Astrocyte of the spinal cord (primary cell): ENCODE data around the gene DNM1L.
"Not testable (repeated sequence)": the region's sequence is repeated elsewhere in the genome, so short reads cannot be mapped to it uniquely, and the experiment has no call there.

Experiments used
- DNase-seq: peaks from one replicate; pipeline ENCODE4 v3.0.0; 2011; ENCODE audit warnings: low read depth, low spot score
- H3K4me3 ChIP-seq: 2 replicates; pipeline ENCODE4 v1.5.1; 2011; ENCODE audit warnings: low read depth, mild to moderate bottlenecking, low read length, moderate library complexity
- in situ Hi-C: cut with HindIII; loops from 2 replicates; pipeline ENCODE4 v1.10.0; 2017; ENCODE audit warnings: low sequenced_read_pairs
- TF ChIP-seq, protein P1 (sequence below): IDR thresholded peaks from 2 replicates; pipeline ENCODE4 v1.5.1; 2012; ENCODE audit warnings: low read depth, mild to moderate bottlenecking, low read length, inconsistent platforms

Gene DNM1L

DNA sequence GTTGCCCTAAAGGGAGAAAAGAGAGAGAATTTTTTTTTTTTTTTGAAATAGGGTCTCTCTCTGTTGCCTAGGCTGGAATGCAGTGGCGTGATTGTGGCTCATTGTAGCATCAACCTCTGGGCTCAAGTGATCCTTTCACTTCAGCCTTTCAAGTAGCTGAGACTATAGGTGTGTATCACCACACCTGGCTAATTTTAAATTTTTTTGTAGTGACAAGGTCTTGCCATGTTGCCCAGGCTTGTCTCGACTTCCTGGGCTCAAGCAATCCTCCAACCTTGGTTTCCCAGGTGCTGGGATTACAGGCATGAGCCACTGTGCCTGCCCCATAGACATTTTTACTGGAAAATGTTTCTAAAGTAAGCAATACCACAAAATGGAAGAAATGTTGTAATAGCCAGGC lies 39.8 kb downstream of the DNM1L start:
- in situ Hi-C loops, result no loop called here
- TF ChIP-seq, protein P1, sequence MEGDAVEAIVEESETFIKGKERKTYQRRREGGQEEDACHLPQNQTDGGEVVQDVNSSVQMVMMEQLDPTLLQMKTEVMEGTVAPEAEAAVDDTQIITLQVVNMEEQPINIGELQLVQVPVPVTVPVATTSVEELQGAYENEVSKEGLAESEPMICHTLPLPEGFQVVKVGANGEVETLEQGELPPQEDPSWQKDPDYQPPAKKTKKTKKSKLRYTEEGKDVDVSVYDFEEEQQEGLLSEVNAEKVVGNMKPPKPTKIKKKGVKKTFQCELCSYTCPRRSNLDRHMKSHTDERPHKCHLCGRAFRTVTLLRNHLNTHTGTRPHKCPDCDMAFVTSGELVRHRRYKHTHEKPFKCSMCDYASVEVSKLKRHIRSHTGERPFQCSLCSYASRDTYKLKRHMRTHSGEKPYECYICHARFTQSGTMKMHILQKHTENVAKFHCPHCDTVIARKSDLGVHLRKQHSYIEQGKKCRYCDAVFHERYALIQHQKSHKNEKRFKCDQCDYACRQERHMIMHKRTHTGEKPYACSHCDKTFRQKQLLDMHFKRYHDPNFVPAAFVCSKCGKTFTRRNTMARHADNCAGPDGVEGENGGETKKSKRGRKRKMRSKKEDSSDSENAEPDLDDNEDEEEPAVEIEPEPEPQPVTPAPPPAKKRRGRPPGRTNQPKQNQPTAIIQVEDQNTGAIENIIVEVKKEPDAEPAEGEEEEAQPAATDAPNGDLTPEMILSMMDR, result no peak
- no peak for DNase-seq

GRCh38 chr12:32725308-32725707 lies 46.2 kb downstream of the DNM1L start:
- in situ Hi-C loops, H3K4me3 ChIP-seq, DNase-seq: not testable (repeated sequence)

More for the DNA sequence above, 39.8 kb downstream of the DNM1L start:
- H3K4me3 ChIP-seq, result no peak overlapping the region

DNA sequence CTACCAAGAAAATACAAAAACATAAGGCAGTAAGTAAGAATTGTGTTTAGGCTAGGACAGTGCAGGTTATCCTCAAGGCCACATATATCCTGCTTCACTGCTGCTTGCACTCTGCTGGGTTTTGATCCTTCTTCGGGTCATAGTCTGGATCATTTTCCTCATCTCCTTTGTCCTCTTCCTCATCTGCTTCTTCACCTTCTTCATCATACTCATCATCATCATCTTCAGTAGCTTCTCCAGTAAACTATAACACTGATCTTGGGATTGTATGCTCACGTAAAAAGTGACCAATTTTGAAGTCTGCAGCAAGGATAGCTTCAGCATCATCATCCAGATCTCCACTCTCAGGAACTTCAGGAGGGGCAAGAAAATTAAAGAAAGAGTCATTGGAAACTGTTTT lies 47.2 kb downstream of the DNM1L start:
- DNase-seq, result no peak
- H3K4me3 ChIP-seq, result no peak overlapping the region
- in situ Hi-C loops, result no loop called here
- TF ChIP-seq, protein P1, result no peak

DNA sequence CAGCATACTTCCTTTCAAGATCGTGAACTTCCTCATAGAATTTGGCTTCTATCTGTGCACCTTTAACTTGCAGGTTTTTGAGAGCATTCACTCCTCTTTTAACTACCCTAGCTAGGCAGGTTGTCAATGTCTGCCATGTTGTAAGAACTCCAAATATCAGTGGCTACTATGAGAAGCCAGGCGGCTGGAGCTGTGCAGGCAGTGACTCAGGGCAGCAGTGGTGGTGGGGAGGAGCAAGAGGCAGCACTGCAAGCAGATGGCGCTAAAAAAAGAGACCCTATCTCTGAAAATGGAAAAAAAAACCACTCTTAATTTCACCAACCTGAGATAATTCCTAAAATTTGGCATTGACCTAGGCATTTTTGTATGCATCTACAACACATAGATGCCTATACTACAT lies 48.1 kb downstream of the DNM1L start:
- in situ Hi-C loops, result no loop called here
- TF ChIP-seq, protein P1, result no peak
- no peak for DNase-seq
- no peak overlapping the region for H3K4me3 ChIP-seq

GRCh38 chr12:32734952-32735351 lies 55.9 kb downstream of the DNM1L start:
- in situ Hi-C loops, result no loop called here
- no peak overlapping the region for H3K4me3 ChIP-seq
- TF ChIP-seq, protein P1, result no peak
- no peak for DNase-seq

- TF ChIP-seq, protein P1, result no peak
- no peak for DNase-seq
- in situ Hi-C loops, result no loop called here
- no peak overlapping the region for H3K4me3 ChIP-seq
These were observed 57.3 kb downstream of the DNM1L start for GRCh38 chr12:32736445-32736844.

- TF ChIP-seq, protein P1, result no peak
- H3K4me3 ChIP-seq, result no peak overlapping the region
- DNase-seq, result no peak
- in situ Hi-C loops, result no loop called here
These were observed 58.6 kb downstream of the DNM1L start for GRCh38 chr12:32737715-32738114.
